Right lobe of liver (tissue), 6 donors: Measurements from ENCODE around the gene PRKN. TPM values are rescaled to one million over a fixed set of nuclear protein-coding genes. Genes with fewer than 3 reads are reported as not detected.

Experiments used
- ATAC-seq, 4 donors: fragments of 200-7000 bp; cut with Tn5 transposase; one replicate each; pipeline ENCODE4 v1.9.1; 2020; ENCODE audit warnings: mild to moderate bottlenecking in 4 of 4, moderate library complexity in 4 of 4
- DNase-seq, 3 donors: peaks; one replicate each; pipeline ENCODE4 v3.0.0-alpha.2; 2020
- H3K27ac ChIP-seq, 3 donors: fragments of 200-600 bp; one replicate each; pipeline ENCODE4 v1.8.0; 2022
- H3K27me3 ChIP-seq, 2 donors: fragments of 200-600 bp; one replicate each; pipeline ENCODE4 v1.8.0; 2022
- H3K36me3 ChIP-seq, 4 donors: fragments of 200-600 bp; sonication (generic) in 1 of 4; one replicate each; pipeline versions ENCODE4 v1.5.1 to v1.8.0; 2017 to 2022; ENCODE audit warnings: control low read depth in 1 of 4
- H3K4me1 ChIP-seq, 4 donors: fragments of 200-600 bp; sonication (generic) in 1 of 4; one replicate each; pipeline versions ENCODE4 v1.5.1 to v1.8.0; 2017 to 2022; ENCODE audit warnings: control low read depth in 1 of 4
- H3K4me3 ChIP-seq, 3 donors: fragments of 200-600 bp; one replicate each; pipeline ENCODE4 v1.8.0; 2022
- H3K9me3 ChIP-seq, 4 donors: fragments of 200-600 bp; sonication (generic) in 1 of 4; one replicate each; pipeline versions ENCODE4 v1.5.1 to v1.8.0; 2017 to 2022; ENCODE audit warnings: control low read depth in 1 of 4
- POLR2A ChIP-seq: fragments of 450-650 bp; IDR thresholded peaks from one replicate; pipeline ENCODE4 v1.6.1; 2017; ENCODE audit warnings: antibody characterized with exemption, mild to moderate bottlenecking
- WGBS: methylation state at CpG from one replicate; pipeline ENCODE4 v1.1.6; 2018; ENCODE audit warnings: low coverage, low lambda C conversion rate; ENCODE audit not compliant: insufficient coverage; ENCODE audit errors: missing lambda C conversion rate; 5-methylcytosine and 5-hydroxymethylcytosine counted together
- intact Hi-C, 2 donors: fragments of 100-400 bp; cut with DNase I; formaldehyde crosslinking; loops; one replicate each; pipeline versions ENCODE4 v1.11.2 to v1.14.1; 2022
- total RNA-seq, 6 experiments: library from RNA; depleted of rRNA in 2 of 6; stranded (reverse); fragments of >200 nt in 2 of 6; fragmentation: NEBNext Ultra II Directional in 3 of 6; extraction: Animal tissue kit (Norgen Biotek cat#: 25700) in 3 of 6; gene quantifications; one replicate each; pipeline versions ENCODE4 v1.1.0 to v1.2.4, GENCODE V29; 2016 to 2023
- TF ChIP-seq, protein P1 (sequence below), 4 donors: fragments of 200-600 bp in 3 of 4; fragments of 450-650 bp in 1 of 4; IDR thresholded peaks; one replicate each; pipeline versions ENCODE4 v1.5.1 to v1.8.0; 2016 to 2022; ENCODE audit warnings: antibody characterized with exemption in 4 of 4, mild to moderate bottlenecking in 2 of 4
- donor health status: DM: no; HTN: yes; CAD: no.
- donor health status: DM: no; HTN: no; CAD: no.
- donor health status: DM: no; HTN: no; CAD: no.
- donor health status: DM: no; HTN: yes; CAD: no.
- donor health status: DM: no; HTN: yes; CAD: no.

The PRKN gene
- total RNA-seq, 6 experiments from 2014 or later = 1.1 to 3.7 (median 2.2) TPM

DNA sequence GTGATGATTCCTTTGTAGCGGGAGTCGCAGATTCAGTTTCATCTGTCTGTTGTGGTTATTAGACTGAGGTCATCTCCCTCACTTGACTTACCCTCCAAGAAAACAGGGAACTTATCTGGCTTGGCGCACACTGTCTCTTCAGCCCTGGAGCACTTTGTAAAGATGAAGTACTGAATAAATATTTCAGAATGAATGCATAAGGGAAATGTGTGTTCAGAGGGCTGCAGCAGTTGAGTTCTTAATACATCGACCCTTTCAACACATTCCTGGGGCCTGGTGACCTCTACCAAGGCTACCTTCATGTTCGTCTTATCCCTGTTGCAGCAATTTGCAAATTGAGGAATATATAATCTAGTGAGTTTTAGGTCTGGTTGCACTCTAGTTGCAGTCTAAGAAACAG is 801.2 kb downstream of the PRKN start:
- ATAC-seq = no peak
- Histone ChIP-seq H3K9me3 (no peaks in the 10 kb centered on the region), H3K36me3 (no peaks in the 10 kb centered on the region), H3K27me3 (no peaks in the 10 kb centered on the region), H3K4me3 (no peak overlapping the region), H3K27ac (no peak overlapping the region), H3K4me1 (peaks cover 0 to 22% (median 3%) of the 10 kb centered on the region in 4 donors)
- no peak for TF ChIP-seq POLR2A
- 90% methylated on average over 5 of the region's 5 CpGs for WGBS
- intact Hi-C loops = no loop called here
- DNase-seq = no peak

DNA sequence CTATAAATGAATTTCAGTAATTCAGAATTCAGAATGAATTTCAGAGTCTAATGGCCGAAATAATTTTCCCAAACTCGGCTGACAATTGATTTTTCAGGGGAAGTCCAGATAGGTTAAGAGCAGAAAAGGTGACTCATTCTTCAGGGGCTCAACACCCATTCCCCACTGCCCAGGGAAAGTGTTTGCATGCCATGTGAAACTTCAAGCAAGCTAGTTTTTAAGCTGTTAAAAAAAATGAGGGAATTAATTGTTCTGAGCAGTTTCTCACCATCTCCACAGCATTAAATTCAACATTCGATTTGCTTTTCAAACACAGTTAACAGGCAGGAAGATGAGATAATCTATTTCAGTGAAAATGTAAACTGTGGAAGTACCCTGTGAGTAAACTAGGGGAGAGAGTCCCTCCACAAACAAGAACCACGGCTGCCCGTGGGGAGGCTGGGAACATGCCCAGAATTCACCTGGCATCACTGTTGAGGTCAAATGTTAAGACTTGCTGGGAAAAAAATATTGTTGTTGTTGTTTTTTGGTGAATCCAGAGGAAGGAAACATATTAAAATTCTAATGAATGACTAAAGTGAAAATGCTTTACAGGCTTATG is 803.0 kb downstream of the PRKN start:
- DNase-seq = peak; percentile 63 to 73 (median 67)
- Histone ChIP-seq H3K9me3 (no peaks in the 10 kb centered on the region), H3K27ac (peak overlapping the region; percentile 0 to 81 (median 63)), H3K36me3 (no peaks in the 10 kb centered on the region), H3K4me3 (no peak overlapping the region), H3K27me3 (no peaks in the 10 kb centered on the region), H3K4me1 (peaks cover 0 to 22% (median 3%) of the 10 kb centered on the region in 4 donors)
- no peak for TF ChIP-seq POLR2A
- TF ChIP-seq, protein P1, sequence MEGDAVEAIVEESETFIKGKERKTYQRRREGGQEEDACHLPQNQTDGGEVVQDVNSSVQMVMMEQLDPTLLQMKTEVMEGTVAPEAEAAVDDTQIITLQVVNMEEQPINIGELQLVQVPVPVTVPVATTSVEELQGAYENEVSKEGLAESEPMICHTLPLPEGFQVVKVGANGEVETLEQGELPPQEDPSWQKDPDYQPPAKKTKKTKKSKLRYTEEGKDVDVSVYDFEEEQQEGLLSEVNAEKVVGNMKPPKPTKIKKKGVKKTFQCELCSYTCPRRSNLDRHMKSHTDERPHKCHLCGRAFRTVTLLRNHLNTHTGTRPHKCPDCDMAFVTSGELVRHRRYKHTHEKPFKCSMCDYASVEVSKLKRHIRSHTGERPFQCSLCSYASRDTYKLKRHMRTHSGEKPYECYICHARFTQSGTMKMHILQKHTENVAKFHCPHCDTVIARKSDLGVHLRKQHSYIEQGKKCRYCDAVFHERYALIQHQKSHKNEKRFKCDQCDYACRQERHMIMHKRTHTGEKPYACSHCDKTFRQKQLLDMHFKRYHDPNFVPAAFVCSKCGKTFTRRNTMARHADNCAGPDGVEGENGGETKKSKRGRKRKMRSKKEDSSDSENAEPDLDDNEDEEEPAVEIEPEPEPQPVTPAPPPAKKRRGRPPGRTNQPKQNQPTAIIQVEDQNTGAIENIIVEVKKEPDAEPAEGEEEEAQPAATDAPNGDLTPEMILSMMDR (IDR thresholded peaks at IDR 0.05) = no peak
- peak; percentile 80 to 87 (median 82) for ATAC-seq
- WGBS = 26% methylated on average over 5 of the region's 5 CpGs
- intact Hi-C loops = no loop called here

DNA sequence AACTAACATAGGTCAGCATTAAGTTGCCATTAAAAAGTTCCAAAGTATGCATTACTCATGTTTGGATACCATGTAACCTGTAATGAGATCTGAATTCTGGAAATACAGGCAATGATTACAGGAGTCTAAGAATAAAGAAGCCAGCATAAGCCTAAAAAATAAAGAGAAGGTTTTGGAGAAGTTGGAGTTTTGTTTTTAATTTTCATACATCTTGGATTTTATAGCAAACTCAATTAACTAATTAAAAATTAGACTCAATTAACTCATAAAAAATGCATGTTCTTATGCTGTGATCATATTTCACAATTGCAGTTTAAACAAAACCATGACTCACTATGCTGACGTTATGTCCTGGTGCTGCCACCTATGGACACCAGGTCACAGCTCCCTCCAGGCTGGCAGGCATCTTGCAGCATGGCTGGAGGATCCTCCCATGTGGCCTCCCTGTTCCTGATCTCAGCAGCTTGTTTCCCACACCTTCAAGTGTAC is 804.9 kb downstream of the PRKN start:
- DNase-seq = peak; percentile 73 to 79 (median 78)
- intact Hi-C loops = no loop called here
- Histone ChIP-seq H3K4me3 (no peak overlapping the region), H3K9me3 (no peaks in the 10 kb centered on the region), H3K27me3 (no peaks in the 10 kb centered on the region), H3K27ac (peak overlapping the region in 2 of 3 donors; percentile 41 to 81), H3K4me1 (peaks cover 0 to 22% (median 3%) of the 10 kb centered on the region in 4 donors), H3K36me3 (no peaks in the 10 kb centered on the region)
- peak; percentile 86 to 96 (median 96) for ATAC-seq
- 6% methylated on average over 1 of the region's 1 CpG for WGBS
- TF ChIP-seq POLR2A = no peak
- TF ChIP-seq, protein P1 (IDR thresholded peaks at IDR 0.05) = peak; percentile 31 to 61 (median 48)

DNA sequence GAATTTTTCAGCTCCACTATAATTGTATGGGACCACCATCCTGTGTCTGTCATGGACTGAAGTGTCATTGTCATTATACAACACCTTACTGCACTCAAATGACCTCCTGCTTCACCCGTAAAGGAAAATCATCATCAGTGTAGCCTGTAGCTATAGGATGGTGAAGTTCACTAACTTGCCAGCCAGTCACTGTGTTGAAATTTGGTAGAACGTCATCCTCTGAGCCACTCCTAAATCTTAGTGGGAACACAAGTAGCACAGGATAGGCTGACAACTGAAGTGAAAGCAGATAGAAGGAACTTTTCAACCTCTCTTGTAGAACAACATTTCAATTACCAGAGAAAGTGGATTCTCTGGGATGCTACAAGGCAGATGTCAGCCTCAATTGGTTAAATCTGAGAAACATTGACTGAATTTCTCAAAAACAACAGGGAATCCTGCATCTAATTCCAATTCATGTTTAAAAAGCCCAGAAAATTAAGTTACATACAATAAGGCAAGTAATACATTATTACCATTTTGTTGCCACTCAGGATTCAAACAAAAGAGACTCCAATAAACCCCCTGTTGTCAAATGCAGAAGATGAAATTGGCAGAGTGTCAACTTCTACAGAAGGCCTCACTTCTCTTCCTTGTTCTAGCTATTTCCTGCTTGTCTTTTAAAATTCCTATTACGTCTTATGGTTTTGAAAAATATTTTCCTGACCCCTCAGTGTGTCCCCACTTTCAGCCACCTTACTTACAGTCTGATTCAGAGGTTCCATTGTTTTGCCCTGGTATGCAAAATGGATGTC is 805.8 kb downstream of the PRKN start:
- Histone ChIP-seq H3K36me3 (no peaks in the 10 kb centered on the region), H3K4me3 (no peak overlapping the region), H3K27me3 (no peaks in the 10 kb centered on the region), H3K4me1 (peaks cover 0 to 22% (median 3%) of the 10 kb centered on the region in 4 donors), H3K27ac (no peak overlapping the region), H3K9me3 (no peaks in the 10 kb centered on the region)
- 61% methylated on average over 3 of the region's 3 CpGs for WGBS
- DNase-seq (no peak), ATAC-seq (no peak)
- intact Hi-C loops = no loop called here
- no peak for TF ChIP-seq POLR2A
- TF ChIP-seq, protein P1 (IDR thresholded peaks at IDR 0.05) = no peak

DNA sequence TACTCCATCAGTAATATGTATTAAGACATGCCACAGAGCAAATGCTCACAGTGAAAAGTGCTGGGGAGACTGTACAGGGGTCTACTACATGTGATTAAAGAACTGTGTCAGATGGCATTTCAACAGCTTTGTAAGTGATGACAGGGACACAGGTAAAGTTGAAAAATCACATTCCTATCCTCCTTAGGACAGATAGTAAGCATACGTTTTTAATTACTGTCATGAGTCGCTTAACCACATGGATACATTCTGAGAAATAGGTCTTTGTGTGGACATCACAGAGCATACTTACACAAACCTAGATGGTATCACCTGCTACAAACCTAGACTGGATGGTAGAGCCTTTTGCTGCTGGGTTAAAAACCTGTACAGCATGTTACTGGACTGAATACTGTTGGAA is 807.9 kb downstream of the PRKN start:
- Histone ChIP-seq H3K4me3 (no peak overlapping the region), H3K27ac (no peak overlapping the region), H3K36me3 (no peaks in the 10 kb centered on the region), H3K9me3 (no peaks in the 10 kb centered on the region), H3K4me1 (peaks cover 0 to 19% (median 3%) of the 10 kb centered on the region in 4 donors), H3K27me3 (no peaks in the 10 kb centered on the region)
- DNase-seq = no peak
- ATAC-seq = no peak
- TF ChIP-seq POLR2A = no peak
- TF ChIP-seq, protein P1 (IDR thresholded peaks at IDR 0.05) = no peak
- intact Hi-C loops = no loop called here
- 100% methylated on average over 2 of the region's 2 CpGs for WGBS
